HG03378 (cell line): Measurements from ENCODE around the gene OR52E8.

Experiments
- ATAC-seq: cut with Tn5 transposase; IDR thresholded peaks from one replicate; pipeline ENCODE4 v1.9.1; 2021; ENCODE audit warnings: mild to moderate bottlenecking, moderate library complexity; ENCODE audit not compliant: unreplicated experiment

The OR52E8 gene

GRCh38 chr11:5808500-5809121, 48.9 kb downstream of the OR52E8 start, which contains the start of gene OR52N2:
OR52N2 (plus strand) TSS chr11:5808924; CDS start chr11:5820336, 11,412 bp downstream.
- ATAC-seq: peak; percentile 94

- ATAC-seq: no peak
Measured at GRCh38 chr11:5807580-5807979, 49.9 kb downstream of the OR52E8 start.
